Parathyroid adenoma (tissue), 2 donors: ENCODE measurements around the gene ABI3BP.
"Not testable (repeated sequence)": the region's sequence is repeated elsewhere in the genome, so short reads cannot be mapped to it uniquely, and the experiment has no call there.

Experiments used
- H2AFZ ChIP-seq: fragments of 300-600 bp; sonication (generic); one replicate; pipeline ENCODE4 v1.7.0; 2017; ENCODE audit warnings: antibody characterized with exemption, mild to moderate bottlenecking
- H3K27ac ChIP-seq: fragments of 300-600 bp; sonication (generic); one replicate; pipeline ENCODE4 v1.7.0; 2017
- H3K27me3 ChIP-seq: fragments of 300-600 bp; sonication (generic); one replicate; pipeline ENCODE4 v1.7.0; 2017; ENCODE audit warnings: low read length; ENCODE audit not compliant: control insufficient read depth, insufficient read depth
- H3K36me3 ChIP-seq: fragments of 300-600 bp; sonication (generic); one replicate; pipeline ENCODE4 v1.7.0; 2017; ENCODE audit warnings: low read length; ENCODE audit not compliant: control insufficient read depth, insufficient read depth
- H3K4me1 ChIP-seq: fragments of 300-600 bp; sonication (generic); one replicate; pipeline ENCODE4 v1.7.0; 2017; ENCODE audit warnings: control low read depth
- H3K4me2 ChIP-seq: fragments of 300-600 bp; sonication (generic); one replicate; pipeline ENCODE4 v1.7.0; 2017; ENCODE audit warnings: low read length
- H3K4me3 ChIP-seq: fragments of 300-600 bp; sonication (generic); one replicate; pipeline ENCODE4 v1.7.0; 2017; ENCODE audit warnings: low read depth, low read length
- H3K79me2 ChIP-seq: fragments of 300-600 bp; sonication (generic); one replicate; pipeline ENCODE4 v1.7.0; 2017; ENCODE audit warnings: control low read depth
- H3K9ac ChIP-seq: fragments of 300-600 bp; sonication (generic); one replicate; pipeline ENCODE4 v1.7.0; 2017; ENCODE audit warnings: mild to moderate bottlenecking
- H3K9me3 ChIP-seq: fragments of 300-600 bp; sonication (generic); one replicate; pipeline ENCODE4 v1.7.0; 2017; ENCODE audit warnings: low read length; ENCODE audit not compliant: control insufficient read depth
- TF ChIP-seq, protein P1 (sequence below): fragments of 300-600 bp; sonication (generic); IDR thresholded peaks from one replicate; pipeline ENCODE4 v1.7.0; 2017; ENCODE audit warnings: antibody characterized with exemption, mild to moderate bottlenecking
- donor health status: primary hyperparathyroidism.

The ABI3BP gene

DNA sequence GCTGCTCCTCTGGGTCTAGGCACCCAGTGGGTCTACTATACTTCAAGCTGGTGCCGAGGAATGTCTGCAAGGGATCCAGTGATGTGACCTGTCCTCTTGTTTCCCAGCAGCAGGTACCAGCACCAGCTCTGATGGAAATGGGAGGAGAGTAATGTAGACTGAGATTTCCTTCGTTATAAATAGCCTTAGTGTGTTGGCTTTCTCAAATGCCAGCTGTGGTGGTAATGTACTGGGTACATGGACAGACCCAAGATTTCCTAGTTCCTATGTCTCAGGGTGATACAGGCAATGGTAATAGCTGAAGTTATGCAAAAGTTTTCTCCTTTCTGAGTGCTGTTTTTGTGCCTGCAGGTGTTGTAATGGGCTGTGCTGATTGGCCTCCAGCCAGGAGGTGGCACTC lies 33.0 kb upstream of the ABI3BP start:
- no peaks in the 10 kb centered on the region for H3K9me3 ChIP-seq
- H2AFZ ChIP-seq: no peak overlapping the region
- TF ChIP-seq, protein P1, sequence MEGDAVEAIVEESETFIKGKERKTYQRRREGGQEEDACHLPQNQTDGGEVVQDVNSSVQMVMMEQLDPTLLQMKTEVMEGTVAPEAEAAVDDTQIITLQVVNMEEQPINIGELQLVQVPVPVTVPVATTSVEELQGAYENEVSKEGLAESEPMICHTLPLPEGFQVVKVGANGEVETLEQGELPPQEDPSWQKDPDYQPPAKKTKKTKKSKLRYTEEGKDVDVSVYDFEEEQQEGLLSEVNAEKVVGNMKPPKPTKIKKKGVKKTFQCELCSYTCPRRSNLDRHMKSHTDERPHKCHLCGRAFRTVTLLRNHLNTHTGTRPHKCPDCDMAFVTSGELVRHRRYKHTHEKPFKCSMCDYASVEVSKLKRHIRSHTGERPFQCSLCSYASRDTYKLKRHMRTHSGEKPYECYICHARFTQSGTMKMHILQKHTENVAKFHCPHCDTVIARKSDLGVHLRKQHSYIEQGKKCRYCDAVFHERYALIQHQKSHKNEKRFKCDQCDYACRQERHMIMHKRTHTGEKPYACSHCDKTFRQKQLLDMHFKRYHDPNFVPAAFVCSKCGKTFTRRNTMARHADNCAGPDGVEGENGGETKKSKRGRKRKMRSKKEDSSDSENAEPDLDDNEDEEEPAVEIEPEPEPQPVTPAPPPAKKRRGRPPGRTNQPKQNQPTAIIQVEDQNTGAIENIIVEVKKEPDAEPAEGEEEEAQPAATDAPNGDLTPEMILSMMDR: no peak
- H3K79me2 ChIP-seq: no peaks in the 10 kb centered on the region
- H3K36me3 ChIP-seq: no peaks in the 10 kb centered on the region
- no peak overlapping the region for H3K9ac ChIP-seq
- H3K27ac ChIP-seq: no peak overlapping the region
- no peaks in the 10 kb centered on the region for H3K27me3 ChIP-seq
- no peak overlapping the region for H3K4me3 ChIP-seq
- H3K4me1 ChIP-seq: no peaks in the 10 kb centered on the region
- no peak overlapping the region for H3K4me2 ChIP-seq

DNA sequence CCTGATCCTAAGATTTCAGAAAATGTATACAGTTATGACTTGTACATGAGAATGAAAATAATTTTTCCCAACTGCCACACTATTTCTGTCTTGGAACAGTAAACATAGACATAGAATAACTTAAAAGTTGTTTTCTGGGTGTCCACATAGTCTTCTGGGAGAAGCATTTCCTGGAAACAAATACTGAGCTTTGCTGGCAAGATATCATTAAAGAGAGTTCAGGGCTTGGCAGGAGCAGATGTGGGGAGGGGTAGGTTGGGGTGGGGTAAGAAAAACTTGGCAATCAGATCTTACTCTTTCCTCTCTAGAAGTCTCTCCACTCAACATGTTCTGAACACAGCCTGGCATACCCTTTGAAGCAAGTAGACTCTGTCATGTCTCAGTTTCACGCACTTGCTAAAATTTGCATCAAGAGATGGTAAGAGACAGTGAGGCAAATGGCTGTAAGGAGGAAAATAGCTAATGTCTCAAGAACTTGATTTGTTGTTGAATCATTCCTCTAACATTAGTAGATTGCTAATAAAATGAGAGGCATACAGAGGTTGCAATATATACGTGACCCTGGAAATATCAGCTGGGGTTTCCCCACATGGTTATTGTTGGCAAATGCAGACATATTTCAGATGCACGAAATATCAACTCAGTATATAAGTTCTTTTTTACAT lies 27.3 kb upstream of the ABI3BP start:
- no peaks in the 10 kb centered on the region for H3K36me3 ChIP-seq
- no peaks in the 10 kb centered on the region for H3K4me1 ChIP-seq
- no peak overlapping the region for H2AFZ ChIP-seq
- H3K79me2 ChIP-seq: no peaks in the 10 kb centered on the region
- TF ChIP-seq, protein P1: no peak
- H3K9ac ChIP-seq: no peak overlapping the region
- H3K4me2 ChIP-seq: no peak overlapping the region
- no peak overlapping the region for H3K4me3 ChIP-seq
- no peaks in the 10 kb centered on the region for H3K27me3 ChIP-seq
- no peak overlapping the region for H3K27ac ChIP-seq
- H3K9me3 ChIP-seq: no peaks in the 10 kb centered on the region

DNA sequence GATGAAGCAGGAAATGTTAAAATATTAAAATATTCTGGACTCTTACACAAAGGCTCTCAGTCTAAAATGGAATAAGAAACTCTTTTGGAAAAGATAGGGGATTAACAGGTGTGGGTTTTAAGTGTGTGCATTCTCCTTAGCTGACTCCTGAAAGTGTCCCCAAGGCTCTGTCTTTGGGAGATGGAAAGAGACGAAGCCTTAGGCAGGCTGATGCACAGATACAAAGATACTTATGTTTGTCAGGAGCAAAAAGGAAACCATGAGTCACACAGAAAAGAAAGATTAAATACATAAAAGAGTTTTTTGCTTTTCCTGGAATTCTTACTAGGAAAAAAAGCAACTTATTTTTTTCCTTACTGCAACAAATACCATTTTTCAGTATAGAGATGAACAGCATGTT lies 23.8 kb upstream of the ABI3BP start:
- Histone ChIP-seq H3K9me3 (no peaks in the 10 kb centered on the region), H3K27me3 (no peaks in the 10 kb centered on the region), H2AFZ (no peak overlapping the region), H3K4me2 (no peak overlapping the region), H3K36me3 (no peaks in the 10 kb centered on the region), H3K27ac (no peak overlapping the region), H3K9ac (no peak overlapping the region), H3K79me2 (no peaks in the 10 kb centered on the region), H3K4me1 (no peaks in the 10 kb centered on the region), H3K4me3 (no peak overlapping the region)
- TF ChIP-seq, protein P1: no peak

DNA sequence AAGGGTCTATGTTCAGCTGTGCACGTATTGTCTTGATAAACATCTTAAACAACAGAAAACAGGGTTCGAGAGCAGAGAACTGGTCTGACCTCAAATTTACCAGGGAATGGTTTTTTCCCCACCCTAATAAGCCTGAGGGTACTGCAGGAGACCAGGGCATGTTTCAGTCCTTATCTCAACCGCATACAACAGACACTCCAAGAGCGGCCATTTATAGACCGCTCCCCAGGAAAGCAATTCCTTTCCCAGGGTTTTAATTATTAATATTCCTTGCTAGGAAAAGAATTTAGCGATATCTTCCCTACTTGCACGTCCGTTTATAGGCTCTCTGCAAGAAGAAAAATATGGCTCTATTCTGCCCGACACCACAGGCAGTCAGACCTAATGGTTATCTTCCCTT lies 19.1 kb upstream of the ABI3BP start:
- not testable (repeated sequence) for H3K27me3 ChIP-seq, H3K4me3 ChIP-seq, H2AFZ ChIP-seq, H3K4me1 ChIP-seq, H3K9ac ChIP-seq, H3K79me2 ChIP-seq, H3K4me2 ChIP-seq, H3K36me3 ChIP-seq, H3K9me3 ChIP-seq, H3K27ac ChIP-seq

DNA sequence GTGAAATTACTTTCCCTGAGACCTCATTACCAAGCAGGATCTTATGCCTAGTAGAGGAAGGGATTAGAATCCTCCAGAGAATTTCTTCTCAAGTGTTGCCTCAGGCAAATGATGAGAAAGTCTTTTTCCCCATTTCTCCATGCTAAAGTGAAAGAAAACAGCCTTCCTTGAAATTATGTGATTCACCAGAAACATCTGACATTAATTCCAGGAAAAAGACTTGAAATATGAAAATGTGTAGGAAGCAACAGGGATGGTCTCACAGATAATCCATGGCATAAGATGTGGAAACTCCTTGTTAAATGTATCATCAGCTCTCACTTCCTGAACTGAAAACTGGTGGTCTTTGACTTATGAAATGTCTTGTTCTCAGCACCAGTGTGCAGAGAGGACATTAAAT lies 17.9 kb upstream of the ABI3BP start:
- no peak overlapping the region for H3K27ac ChIP-seq
- TF ChIP-seq, protein P1: no peak
- H2AFZ ChIP-seq: no peak overlapping the region
- no peak overlapping the region for H3K4me2 ChIP-seq
- H3K9ac ChIP-seq: no peak overlapping the region
- no peaks in the 10 kb centered on the region for H3K79me2 ChIP-seq
- H3K36me3 ChIP-seq: no peaks in the 10 kb centered on the region
- H3K4me1 ChIP-seq: no peaks in the 10 kb centered on the region
- no peaks in the 10 kb centered on the region for H3K27me3 ChIP-seq
- H3K9me3 ChIP-seq: no peaks in the 10 kb centered on the region
- H3K4me3 ChIP-seq: no peak overlapping the region
